Activated T-cell treated with anti-CD3 and anti-CD28 coated beads, Interleukin-2, amount 50 U/mL, for 24 hours (primary cell): ENCODE results near the gene EXD3.

ENCODE experiments used
- DNase-seq: peaks from one replicate; pipeline ENCODE4 v3.0.0-alpha.2; 2020
- H3K27ac Mint-ChIP-seq: 2 replicates; pipeline ENCODE4 v1.8.0; 2020; ENCODE audit warnings: mild to moderate bottlenecking, mixed read lengths
- H3K27me3 Mint-ChIP-seq: 2 replicates; pipeline ENCODE4 v1.8.0; 2020; ENCODE audit warnings: mixed read lengths
- H3K36me3 Mint-ChIP-seq: 2 replicates; pipeline ENCODE4 v1.8.0; 2020; ENCODE audit warnings: low read depth, mixed read lengths
- H3K4me1 Mint-ChIP-seq: 2 replicates; pipeline ENCODE4 v1.8.0; 2020; ENCODE audit warnings: low read depth, mixed read lengths
- H3K4me3 Mint-ChIP-seq: 2 replicates; pipeline ENCODE4 v1.8.0; 2020; ENCODE audit warnings: mild to moderate bottlenecking, moderate library complexity, mixed read lengths
- H3K9me3 Mint-ChIP-seq: 2 replicates; pipeline ENCODE4 v1.8.0; 2020; ENCODE audit warnings: mixed read lengths

Gene EXD3

GRCh38 chr9:137304383-137305059 is 118.4 kb downstream of the EXD3 start:
- no peak overlapping the region for H3K27ac Mint-ChIP-seq
- no peak overlapping the region for H3K4me3 Mint-ChIP-seq
- H3K36me3 Mint-ChIP-seq = no peaks in the 10 kb centered on the region
- DNase-seq = peak; percentile 42
- H3K27me3 Mint-ChIP-seq = peaks cover 9% of the 10 kb centered on the region
- no peaks in the 10 kb centered on the region for H3K9me3 Mint-ChIP-seq
- H3K4me1 Mint-ChIP-seq = peaks cover 23% of the 10 kb centered on the region

- no peaks in the 10 kb centered on the region for H3K36me3 Mint-ChIP-seq
- H3K27ac Mint-ChIP-seq = no peak overlapping the region
- peaks cover 14% of the 10 kb centered on the region for H3K27me3 Mint-ChIP-seq
- no peaks in the 10 kb centered on the region for H3K9me3 Mint-ChIP-seq
- peaks cover 23% of the 10 kb centered on the region for H3K4me1 Mint-ChIP-seq
- peak overlapping the region; percentile 20 for H3K4me3 Mint-ChIP-seq
- DNase-seq = peak; percentile 37
Observed at GRCh38 chr9:137303893-137304382, 119.0 kb downstream of the EXD3 start.

DNA sequence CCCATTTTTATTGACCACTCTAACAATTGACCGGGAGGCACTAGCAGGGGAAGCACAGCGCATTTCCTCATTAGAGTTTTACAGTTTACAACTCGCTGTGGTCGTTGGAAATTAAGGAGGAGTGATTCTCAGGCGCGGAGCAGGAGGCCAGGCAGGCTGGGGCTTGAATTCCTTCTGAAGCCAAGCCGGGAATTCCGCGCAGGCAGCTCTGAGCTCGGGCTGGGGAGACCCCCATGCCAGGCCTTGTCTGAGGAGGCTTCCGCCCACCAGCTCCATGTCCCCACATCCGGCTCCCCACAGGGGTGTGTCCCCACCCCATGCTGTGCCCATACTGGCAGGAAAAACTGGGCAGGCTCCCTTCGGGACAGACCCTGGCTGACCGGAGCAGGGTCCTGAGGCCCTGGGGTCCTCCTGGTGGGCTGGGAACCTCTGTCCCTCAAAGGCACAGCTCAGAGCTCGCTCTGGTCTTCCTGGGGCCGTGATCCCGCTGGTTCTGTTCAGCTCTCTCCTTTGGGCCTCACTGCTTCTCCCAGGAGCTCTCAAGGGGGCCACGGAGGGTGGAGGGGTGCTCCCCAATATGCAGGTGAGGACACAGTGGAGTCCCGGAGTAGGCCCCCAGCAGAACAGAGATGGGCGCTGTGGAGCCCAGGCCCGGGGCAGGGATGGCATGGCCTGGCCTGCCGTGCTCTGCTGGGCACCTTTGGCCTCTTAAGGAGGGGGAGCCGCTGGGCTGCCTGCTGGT is 119.6 kb downstream of the EXD3 start:
- peaks cover 23% of the 10 kb centered on the region for H3K4me1 Mint-ChIP-seq
- no peaks in the 10 kb centered on the region for H3K9me3 Mint-ChIP-seq
- no peaks in the 10 kb centered on the region for H3K36me3 Mint-ChIP-seq
- no peak for DNase-seq
- peaks cover 20% of the 10 kb centered on the region for H3K27me3 Mint-ChIP-seq
- H3K27ac Mint-ChIP-seq = no peak overlapping the region
- peak overlapping the region; percentile 20 for H3K4me3 Mint-ChIP-seq

GRCh38 chr9:137302449-137303150 is 120.4 kb downstream of the EXD3 start:
- H3K4me1 Mint-ChIP-seq = peaks cover 22% of the 10 kb centered on the region
- no peaks in the 10 kb centered on the region for H3K9me3 Mint-ChIP-seq
- H3K27me3 Mint-ChIP-seq = peaks cover 26% of the 10 kb centered on the region
- H3K27ac Mint-ChIP-seq = no peak overlapping the region
- no peak for DNase-seq
- H3K36me3 Mint-ChIP-seq = no peaks in the 10 kb centered on the region
- no peak overlapping the region for H3K4me3 Mint-ChIP-seq

DNA sequence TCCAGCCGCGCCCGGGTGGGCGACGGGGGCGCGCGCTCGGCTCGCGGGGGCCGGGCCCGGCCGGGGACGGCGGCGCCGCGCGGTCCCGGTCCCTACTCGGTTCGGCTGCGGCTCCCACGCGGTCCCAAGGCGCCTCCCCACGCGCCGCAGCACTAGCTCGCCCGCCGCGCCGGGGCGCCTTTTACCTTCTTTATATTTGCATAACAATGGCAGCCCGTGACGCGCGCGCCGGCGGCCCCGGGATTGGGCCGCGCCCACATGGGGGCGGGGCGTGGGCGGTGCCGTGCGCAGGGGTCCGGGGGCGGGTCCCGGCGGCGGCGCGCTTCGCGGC is 120.9 kb downstream of the EXD3 start, which contains the start of gene NRARP:
Gene NRARP (minus strand): TSS at position 154 of the 331 bp plus-strand sequence. CDS start 343 bp downstream, outside the sequence.
- H3K4me1 Mint-ChIP-seq = peaks cover 16% of the 10 kb centered on the region
- H3K27me3 Mint-ChIP-seq = peaks cover 30% of the 10 kb centered on the region
- peak within 1 kb of the TSS; percentile 74 for H3K4me3 Mint-ChIP-seq
- no peaks in the 10 kb centered on the region for H3K9me3 Mint-ChIP-seq
- peak within 1 kb of the TSS; percentile 37 for H3K27ac Mint-ChIP-seq
- H3K36me3 Mint-ChIP-seq = no peaks in the 10 kb centered on the region
- DNase-seq = peak; percentile 95

DNA sequence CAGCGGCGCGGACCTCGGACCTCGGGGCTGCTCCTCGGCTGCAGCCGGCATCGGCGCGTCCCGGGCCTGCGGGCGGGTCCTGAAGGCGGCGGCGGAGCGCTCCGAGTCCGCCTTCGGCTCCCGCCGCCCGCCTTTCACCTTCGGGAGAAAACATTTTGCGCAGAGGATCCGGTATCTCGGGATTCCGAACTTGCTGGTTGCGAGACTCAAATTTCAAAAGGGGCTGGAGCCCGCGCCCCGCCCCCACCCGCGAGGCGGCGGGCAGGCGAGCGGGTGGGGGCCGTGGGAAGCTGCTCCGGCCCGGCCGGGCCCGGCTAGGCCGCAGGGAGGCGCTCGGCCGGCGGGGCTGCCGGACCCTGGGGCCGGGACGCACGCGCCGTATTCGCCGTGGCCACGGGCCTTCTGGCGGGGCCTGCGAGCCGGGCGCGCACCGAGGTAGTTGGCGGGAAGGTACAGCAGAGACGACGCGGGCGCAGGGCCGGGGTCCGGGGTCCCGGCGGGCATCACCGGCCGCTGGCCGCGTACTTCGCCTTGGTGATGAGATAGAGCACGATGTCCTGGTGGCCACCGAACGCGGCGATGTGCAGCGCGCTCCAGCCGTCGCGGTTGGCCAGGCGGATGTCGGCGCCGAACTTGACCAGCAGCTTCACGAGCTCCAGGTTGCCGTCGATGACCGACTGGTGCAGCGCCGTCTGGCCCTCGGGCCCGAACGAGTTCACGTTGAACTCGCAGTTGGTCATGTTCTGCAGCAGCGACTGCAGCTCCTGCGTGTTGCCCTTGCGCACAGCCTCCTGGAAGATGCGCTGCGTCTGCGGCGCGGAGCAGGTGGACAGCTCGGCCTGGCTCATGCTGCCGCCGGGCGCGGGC is 121.6 kb downstream of the EXD3 start:
- Mint-ChIP-seq H3K27ac (peak overlapping the region; percentile 37), H3K4me1 (peaks cover 19% of the 10 kb centered on the region), H3K9me3 (no peaks in the 10 kb centered on the region), H3K27me3 (peaks cover 38% of the 10 kb centered on the region), H3K4me3 (peak overlapping the region; percentile 74), H3K36me3 (no peaks in the 10 kb centered on the region)
- DNase-seq = peak; percentile 66

DNA sequence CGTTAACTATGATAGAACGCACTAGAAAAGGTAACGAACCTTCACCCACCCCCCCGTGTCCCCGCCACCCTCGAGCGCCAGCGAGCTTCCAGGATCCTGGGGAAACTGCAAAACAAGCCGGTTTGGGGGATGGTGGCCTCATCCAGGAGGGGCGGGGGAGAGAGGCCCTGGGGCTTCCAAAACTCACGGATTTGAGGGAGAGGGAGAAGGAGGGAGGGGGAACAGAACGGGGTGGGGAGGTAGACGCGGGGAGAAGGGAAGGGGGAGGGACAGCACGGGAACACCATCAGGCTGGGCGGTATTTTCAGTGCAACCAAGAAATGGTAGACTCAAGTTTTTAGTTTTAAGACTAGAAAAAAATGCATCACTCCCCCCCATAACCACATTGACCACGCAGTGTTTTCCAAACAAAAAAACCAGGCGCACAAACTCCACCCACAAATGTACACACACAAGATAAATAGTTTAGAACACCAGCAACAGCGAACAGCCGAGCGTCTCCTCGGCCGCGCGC is 122.3 kb downstream of the EXD3 start:
- peak overlapping the region; percentile 74 for H3K4me3 Mint-ChIP-seq
- peak overlapping the region; percentile 65 for H3K27ac Mint-ChIP-seq
- peaks cover 41% of the 10 kb centered on the region for H3K27me3 Mint-ChIP-seq

GRCh38 chr9:137299938-137300337 is 123.0 kb downstream of the EXD3 start:
- Mint-ChIP-seq H3K4me3 (peak overlapping the region; percentile 46), H3K36me3 (no peaks in the 10 kb centered on the region), H3K27ac (no peak overlapping the region), H3K27me3 (peaks cover 43% of the 10 kb centered on the region), H3K4me1 (peaks cover 12% of the 10 kb centered on the region), H3K9me3 (no peaks in the 10 kb centered on the region)
- no peak for DNase-seq

More for the DNA sequence above, 122.3 kb downstream of the EXD3 start:
- no peaks in the 10 kb centered on the region for H3K9me3 Mint-ChIP-seq
- H3K4me1 Mint-ChIP-seq = peaks cover 17% of the 10 kb centered on the region
- no peaks in the 10 kb centered on the region for H3K36me3 Mint-ChIP-seq
- no peak for DNase-seq

DNA sequence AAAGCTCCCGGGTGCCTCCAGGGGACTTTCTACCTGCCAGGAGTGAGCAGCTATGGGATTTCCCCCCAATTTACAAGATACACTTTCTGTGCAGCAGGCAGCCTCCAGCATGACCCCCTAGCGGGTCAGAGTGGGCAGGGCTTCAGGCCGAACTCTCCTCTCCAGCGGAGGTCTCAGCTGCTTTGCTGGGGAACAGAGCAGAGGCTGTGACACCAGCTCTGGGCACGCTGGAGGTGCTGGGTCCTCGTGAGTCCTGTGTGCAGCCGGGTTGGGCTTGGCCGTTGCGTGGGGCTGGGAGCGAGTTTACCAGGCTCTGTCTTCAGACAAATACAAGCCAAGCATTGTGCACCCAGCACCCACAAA is 123.8 kb downstream of the EXD3 start:
- H3K36me3 Mint-ChIP-seq = no peaks in the 10 kb centered on the region
- DNase-seq = no peak
- H3K27ac Mint-ChIP-seq = no peak overlapping the region
- no peaks in the 10 kb centered on the region for H3K9me3 Mint-ChIP-seq
- peaks cover 50% of the 10 kb centered on the region for H3K27me3 Mint-ChIP-seq
- H3K4me1 Mint-ChIP-seq = peaks cover 17% of the 10 kb centered on the region
- H3K4me3 Mint-ChIP-seq = no peak overlapping the region

GRCh38 chr9:137298401-137299202 is 124.4 kb downstream of the EXD3 start:
- peaks cover 56% of the 10 kb centered on the region for H3K27me3 Mint-ChIP-seq
- peaks cover 15% of the 10 kb centered on the region for H3K4me1 Mint-ChIP-seq
- no peak overlapping the region for H3K4me3 Mint-ChIP-seq
- no peaks in the 10 kb centered on the region for H3K9me3 Mint-ChIP-seq
- H3K27ac Mint-ChIP-seq = no peak overlapping the region
- no peak for DNase-seq
- H3K36me3 Mint-ChIP-seq = no peaks in the 10 kb centered on the region

DNA sequence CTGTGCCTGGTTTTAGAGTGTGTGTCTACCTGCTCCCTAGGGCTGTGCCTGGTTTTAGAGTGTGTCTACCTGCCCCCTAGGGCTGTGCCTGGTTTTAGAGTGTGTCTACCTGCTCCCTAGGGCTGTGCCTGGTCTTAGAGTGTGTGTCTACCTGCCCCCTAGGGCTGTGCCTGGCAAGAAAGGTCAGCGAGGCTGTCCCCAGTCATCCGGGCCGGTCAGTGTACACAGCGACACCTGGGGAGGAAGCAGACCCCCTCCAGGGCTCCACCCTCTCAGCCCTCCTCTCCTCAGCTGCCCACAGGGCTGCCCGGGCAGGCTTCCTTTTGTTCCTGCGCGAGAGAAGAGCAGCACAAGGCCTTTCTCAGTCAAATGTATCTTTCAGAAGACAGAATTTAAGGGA is 125.0 kb downstream of the EXD3 start:
- no peaks in the 10 kb centered on the region for H3K36me3 Mint-ChIP-seq
- DNase-seq = no peak
- H3K4me1 Mint-ChIP-seq = peaks cover 15% of the 10 kb centered on the region
- H3K27ac Mint-ChIP-seq = no peak overlapping the region
- H3K27me3 Mint-ChIP-seq = peaks cover 63% of the 10 kb centered on the region
- no peaks in the 10 kb centered on the region for H3K9me3 Mint-ChIP-seq
- H3K4me3 Mint-ChIP-seq = no peak overlapping the region

GRCh38 chr9:137296670-137297664 is 126.0 kb downstream of the EXD3 start:
- H3K9me3 Mint-ChIP-seq = no peaks in the 10 kb centered on the region
- peaks cover 65% of the 10 kb centered on the region for H3K27me3 Mint-ChIP-seq
- H3K4me3 Mint-ChIP-seq = peak overlapping the region; percentile 43
- H3K27ac Mint-ChIP-seq = no peak overlapping the region
- no peak for DNase-seq
- no peaks in the 10 kb centered on the region for H3K36me3 Mint-ChIP-seq
- H3K4me1 Mint-ChIP-seq = peaks cover 15% of the 10 kb centered on the region
